GM19239 (cell line): Measurements from ENCODE around the gene SLC25A53.
A peak's percentile ranks its signal among the peaks of the same experiment; 100 is the strongest.
"Not testable (repeated sequence)": the region's sequence is repeated elsewhere in the genome, so short reads cannot be mapped to it uniquely, and the experiment has no call there.

ENCODE experiments used
- DNase-seq: peaks from one replicate; pipeline ENCODE4 v3.0.0; 2011; ENCODE audit warnings: low spot score; ENCODE audit not compliant: insufficient read length
- FAIRE-seq: peaks from 2 replicates; lab custom pipeline; 2011; peaks lifted over from hg19 to GRCh38; lab: Jason Lieb, UNC

Gene SLC25A53

DNA sequence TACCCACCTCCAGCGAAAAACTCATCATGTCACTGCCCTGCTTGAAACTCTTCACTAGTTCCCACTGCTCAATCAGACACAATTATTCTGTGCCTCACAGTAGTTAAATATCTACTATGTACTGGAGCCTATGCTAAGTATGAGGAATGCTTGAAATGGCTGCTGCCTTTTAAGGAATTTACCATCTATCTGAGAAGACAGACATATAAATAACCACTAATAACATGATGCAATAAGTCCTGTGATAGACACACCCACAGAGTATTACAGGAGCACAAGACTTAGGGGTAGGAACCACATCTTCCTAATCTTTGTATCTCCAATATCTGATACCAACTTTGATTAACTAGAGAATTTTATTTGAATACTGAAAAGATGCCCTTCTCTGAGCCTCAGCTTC lies 21.1 kb downstream of the SLC25A53 start:
- FAIRE-seq (no peak), DNase-seq (no peak)

DNA sequence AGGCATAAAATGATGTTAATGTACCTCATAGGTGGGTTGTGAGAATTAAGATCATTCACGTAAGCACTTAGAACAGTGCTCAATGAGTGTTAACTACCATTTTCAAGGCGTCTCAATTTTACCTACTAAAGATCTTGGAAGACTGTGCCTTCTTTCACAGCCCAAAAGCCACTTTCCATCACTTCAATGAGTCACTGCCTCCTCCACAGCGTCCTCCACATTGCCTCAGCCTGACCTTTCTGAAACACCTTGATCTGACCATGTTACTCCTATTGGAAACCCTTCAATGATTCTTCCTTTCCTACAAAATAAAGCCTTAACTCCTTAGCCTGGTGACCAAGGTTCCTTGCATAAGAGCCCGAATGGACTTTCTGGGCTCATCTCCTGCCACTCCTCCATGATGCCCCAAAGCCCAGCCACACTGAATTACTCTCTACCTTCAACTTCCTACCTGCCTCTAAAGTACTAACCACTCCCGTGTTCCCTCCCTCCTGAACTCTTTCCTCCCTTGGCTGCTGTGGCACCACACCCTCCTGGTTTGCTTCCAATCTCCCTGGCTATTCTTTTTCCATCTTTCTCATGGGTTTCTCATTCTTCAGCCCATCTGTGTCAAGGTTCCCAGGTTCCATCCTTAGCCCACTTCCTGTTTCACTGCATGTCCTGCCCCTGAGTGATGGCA lies 22.1 kb downstream of the SLC25A53 start:
- FAIRE-seq: no peak
- DNase-seq: no peak

DNA sequence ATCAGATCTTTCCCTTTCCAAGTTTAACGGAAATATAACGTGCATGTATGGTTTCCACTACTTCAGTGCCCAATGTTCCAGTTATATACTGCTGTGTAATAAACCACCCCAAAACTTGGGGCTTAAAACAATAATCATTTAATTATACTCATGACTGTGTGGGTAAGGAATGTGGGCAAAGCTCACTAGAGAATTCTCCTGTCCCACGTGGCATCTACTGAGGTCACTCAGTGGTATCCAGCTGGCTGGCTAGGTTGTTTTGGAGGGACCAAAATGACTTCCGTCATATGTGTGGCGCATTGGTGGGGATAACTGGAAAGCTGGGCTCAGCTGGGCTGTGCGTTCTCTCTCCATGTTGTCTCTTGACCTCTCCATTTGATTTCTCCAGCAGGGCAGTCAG lies 26.0 kb downstream of the SLC25A53 start:
- DNase-seq: no peak
- no peak for FAIRE-seq

DNA sequence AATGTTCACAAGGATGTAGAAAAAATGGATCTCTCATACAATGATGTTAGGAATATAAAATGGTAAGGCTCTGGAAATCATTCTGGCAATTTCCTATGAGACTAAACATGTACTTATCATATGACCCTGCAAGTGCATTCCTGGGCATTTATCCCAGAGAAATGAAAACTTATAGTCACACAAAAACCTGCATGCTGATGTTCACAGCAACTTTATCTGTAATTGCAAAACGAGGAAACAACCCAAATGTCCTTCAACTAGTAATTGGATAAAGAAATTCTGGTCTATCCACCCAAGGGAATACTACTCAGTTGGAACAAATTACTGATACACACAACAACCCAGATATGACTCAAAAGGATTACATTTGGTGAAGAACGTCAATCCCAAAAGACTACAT lies 30.0 kb downstream of the SLC25A53 start:
- DNase-seq (no peak), FAIRE-seq (no peak)

DNA sequence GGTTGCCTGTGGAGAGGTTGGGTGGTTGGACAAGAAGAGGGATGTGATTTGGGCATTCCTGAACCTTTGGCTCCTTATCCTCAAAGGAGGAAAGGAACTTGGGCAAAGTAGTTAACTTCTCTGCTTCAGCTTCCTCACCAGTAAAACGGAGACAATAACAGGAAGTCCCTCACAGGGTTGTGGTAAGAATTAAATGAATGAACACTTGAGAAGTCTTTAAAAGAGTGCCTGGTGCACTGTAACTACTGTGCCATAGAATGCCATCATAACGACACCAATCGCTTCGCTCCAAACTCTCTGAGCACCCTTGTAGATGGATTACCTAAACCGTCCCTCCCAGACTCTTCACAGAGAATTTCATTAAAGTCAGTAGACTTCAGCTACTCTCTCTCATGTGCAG lies 34.0 kb downstream of the SLC25A53 start:
- FAIRE-seq: peak; percentile 45
- DNase-seq: no peak

DNA sequence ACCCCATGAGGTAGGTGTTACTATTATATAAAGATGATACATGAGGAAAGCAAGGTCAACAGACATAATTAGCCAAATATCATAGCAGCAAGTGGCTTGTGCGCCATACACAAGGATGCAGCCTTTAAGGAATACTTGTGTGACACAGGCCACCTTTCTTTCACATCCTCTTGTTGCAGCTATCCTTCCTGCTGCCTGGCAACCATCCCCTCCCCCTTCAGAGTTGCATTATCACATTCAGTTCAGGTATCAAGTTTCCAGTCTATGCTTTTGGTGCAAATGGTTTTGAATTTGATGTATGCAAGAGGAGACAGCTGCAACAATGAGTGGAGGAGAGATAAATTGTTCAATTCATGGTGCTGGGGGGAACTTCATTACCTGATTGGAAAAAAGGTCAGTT lies 38.0 kb downstream of the SLC25A53 start:
- FAIRE-seq (peak; percentile 92), DNase-seq (no peak)

DNA sequence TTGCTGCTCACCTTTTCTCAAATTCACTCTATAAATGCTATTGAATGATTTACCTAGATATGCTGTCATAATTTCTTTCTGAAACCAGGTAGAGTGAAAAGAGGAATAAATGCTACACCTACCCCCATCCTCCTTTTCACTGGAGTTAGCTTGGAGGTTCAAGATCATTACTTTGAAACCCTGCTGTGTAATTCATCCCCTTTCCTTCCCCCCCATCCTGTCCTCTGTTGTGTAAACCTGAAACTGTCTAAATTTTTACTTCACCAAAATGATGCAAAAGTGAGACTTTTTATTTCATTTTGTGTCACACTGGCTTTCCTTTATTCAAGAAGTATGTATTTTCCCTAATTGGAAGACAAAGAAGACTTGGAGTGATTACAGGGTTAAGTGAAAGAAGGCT lies 39.0 kb downstream of the SLC25A53 start:
- DNase-seq (no peak), FAIRE-seq (peak; percentile 86)

DNA sequence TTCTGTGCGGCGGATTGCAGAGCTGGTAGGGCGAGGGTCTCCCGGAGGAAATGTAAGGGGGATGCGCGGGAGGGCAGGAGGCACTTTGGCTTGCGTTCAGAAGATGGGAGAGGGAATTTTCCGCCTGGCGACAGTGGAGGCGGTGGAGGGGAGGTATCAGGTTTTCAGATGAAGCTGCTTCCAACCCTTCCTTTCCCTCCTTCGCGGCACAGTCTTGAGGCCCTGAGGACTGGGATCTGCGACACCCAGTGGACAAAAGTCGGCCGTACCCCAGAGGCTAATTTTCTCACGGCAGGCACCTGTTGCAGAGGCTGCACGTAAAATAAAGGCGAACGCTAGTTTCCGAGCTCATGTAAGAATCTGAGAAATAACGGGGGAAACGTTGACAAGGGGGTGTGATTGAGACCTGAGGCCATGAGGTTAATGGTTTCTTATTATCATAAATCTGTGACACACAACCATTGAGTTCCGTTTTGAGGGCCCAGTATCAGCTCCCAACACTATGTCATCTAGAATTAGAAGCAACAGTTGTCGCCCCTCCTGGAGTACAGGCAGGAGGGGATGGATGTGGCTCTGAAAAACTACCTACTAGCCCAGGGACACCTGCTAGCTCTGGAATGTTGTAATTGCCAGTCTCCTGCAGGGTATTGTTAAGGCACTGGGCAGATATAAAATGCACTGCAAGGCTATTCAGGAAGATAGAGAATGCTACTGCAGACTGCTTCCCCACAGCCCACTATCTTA lies 43.4 kb downstream of the SLC25A53 start:
- no peak for DNase-seq

DNA sequence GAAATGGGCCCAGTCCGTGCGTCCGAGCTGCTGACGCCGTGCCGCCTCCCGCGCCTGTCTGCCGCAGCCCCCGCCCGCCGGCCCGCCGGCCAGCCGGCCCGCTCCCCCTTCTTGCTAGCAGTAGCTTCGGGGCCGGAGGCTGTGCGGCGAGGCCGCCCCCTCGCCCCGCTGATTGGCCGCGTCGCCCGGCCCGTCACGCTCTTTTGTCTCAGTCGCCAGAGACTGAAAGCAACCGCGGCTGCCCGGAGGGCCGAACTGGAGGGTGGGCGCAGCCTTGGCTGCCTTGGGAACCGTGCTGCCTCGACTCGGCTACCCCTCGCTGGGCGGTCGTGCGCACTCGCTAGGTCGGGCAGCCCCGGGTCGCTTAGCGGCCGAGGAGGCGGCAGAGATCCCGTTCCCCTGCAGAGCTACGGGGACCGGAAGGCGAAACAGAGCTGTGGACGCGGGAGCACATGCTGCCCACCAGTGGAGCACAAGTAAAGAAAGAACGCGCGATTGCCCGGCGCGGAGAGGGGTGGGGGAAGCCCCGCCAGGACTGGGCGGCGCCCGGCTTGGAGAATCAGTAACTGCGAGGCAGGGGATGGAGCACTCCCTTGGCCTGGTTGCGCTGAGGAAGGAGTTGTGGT lies 44.4 kb downstream of the SLC25A53 start, which contains the start of gene ZCCHC18:
Gene ZCCHC18 (plus strand): TSS at position 198 of the 626 bp plus-strand sequence. CDS start 1,589 bp downstream, outside the sequence.
- no peak for FAIRE-seq
- DNase-seq: peak; percentile 40

More for the DNA sequence above, 43.4 kb downstream of the SLC25A53 start:
- peak; percentile 96 for FAIRE-seq

DNA sequence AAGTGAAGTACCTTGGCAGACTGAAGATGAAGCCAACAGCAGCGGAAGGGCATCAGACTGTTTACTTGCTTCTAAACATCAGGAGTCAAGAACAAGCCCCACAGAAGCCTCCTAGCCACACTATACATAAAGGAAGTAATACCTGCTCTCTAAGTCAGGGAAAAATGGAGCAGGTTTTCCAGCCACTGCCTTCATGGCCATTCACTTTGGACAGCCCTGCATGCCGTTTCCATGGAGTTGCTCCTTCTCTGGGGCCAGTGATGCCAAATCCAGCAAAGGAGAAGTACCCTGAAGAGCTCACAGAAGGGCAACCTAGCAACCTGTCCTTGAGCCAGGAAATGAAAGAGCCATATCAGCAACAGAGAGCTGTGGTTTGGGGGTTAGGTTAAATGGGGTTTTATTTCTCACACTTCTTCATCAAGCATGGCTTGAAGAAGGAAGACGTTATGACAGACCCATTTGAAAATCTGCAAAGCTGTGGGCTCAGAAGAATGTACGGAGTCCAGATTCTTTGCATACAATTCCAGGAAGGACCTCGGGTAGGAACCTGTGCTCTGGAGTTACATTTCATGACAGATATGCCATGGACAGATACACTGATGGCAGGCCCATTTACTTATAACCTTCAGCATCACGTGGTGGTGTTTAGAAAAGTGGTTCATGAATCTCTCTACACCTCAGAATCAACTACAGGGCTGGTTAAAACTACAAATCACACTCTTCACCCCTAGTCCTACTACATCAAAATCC lies 46.1 kb downstream of the SLC25A53 start:
- peak; percentile 99 for FAIRE-seq
- not testable (repeated sequence) for DNase-seq

DNA sequence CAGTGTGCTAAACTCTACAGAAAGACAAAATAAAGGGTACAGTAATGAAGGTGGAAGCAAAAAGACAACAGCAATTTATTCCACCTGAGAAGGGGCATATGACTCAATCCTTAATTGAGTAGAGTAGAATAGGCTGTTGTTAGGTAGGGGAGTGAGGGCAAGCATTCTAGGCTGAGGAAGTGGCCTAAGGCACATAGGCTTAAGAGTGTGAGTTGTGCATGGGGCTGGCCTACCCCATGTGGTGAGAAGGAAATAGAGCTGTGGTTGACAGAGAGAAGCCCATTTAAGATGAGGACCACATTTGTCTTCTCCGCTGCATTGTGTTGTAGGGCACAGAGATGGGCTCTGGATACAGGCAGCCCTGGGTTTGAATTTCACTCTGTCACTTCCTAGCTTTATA lies 47.9 kb downstream of the SLC25A53 start:
- no peak for FAIRE-seq
- no peak for DNase-seq

DNA sequence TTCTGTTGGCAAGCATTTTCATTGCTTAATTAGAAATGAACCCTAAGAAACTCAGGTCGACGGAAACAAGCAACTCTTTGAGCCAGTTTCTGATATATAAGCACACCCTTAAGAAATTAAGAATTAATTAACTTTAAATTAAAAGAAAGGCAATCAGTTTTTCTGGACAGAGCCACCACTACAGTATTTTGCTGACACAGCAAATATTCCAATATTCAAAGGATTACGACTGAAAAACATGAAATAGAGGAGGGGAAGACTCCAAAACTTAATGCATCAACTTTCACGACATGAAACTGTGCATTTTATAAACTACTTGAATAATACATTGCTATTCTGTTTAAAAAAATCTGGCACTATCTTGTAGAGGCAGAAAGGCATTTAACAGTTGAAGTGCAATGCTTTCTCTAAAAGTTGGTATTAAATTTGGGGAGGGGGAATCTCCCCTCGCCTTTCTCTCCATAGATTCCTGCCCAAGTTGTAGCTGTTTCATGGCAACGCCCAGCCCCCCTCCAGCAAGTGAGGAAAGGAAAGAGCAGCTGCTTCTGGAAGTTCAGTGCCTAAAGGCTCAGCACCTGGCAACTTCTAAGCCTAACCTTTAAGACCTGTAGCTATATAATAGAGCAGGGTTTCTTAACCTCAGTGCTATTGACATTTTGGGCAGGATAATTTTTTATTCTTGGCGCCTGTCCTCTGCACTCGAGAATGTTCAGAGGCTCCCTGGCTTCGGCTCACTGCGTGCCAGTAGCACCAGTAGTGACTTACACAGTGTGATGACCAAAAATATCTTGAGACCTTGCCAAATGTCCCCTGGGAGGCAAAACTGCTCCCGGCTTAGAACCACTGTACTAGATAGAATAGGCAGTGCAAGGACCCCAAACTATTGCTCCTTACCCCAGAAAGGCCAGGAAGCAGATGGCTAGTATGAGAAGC lies 51.2 kb downstream of the SLC25A53 start:
- FAIRE-seq (no peak), DNase-seq (no peak)

DNA sequence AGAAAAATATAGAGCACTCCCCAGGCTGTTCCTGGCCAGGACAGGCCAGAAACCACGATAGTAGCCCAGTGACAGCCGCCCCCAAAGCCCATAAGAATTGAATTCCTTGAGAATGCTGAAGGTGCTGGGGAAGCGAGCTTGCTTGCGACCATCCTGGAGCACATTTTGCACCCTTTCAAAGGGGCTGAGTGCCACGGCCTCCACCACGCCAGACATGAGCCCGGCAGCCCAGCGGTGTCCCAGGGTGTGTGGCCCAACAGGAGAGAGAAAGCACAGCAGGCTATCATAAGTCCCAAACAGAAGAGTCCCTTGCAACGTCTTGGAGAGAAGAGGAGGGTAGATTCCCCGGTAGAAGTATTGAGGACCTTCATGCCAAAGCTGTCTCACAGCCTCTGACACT lies 52.1 kb downstream of the SLC25A53 start:
- FAIRE-seq: no peak
- DNase-seq: no peak

DNA sequence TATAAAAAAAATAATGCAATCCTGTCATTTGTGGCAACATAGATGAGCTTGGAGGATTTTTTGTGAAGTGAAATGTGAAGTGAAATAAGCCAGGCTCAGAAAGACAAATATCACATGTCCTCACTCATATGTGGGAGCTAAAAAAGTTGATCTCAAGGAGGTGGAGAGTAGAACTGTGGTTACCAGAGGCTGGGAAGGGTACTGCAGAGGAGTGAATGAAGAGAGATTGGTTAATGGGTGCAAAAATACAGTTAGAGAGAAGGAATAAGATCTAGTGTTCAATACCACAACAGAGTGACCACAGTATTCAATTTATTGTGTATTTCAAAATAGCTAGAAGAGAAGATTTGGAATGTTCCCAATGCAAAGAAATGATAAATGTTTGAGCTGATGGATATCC lies 57.9 kb downstream of the SLC25A53 start:
- FAIRE-seq (peak; percentile 33), DNase-seq (no peak)

DNA sequence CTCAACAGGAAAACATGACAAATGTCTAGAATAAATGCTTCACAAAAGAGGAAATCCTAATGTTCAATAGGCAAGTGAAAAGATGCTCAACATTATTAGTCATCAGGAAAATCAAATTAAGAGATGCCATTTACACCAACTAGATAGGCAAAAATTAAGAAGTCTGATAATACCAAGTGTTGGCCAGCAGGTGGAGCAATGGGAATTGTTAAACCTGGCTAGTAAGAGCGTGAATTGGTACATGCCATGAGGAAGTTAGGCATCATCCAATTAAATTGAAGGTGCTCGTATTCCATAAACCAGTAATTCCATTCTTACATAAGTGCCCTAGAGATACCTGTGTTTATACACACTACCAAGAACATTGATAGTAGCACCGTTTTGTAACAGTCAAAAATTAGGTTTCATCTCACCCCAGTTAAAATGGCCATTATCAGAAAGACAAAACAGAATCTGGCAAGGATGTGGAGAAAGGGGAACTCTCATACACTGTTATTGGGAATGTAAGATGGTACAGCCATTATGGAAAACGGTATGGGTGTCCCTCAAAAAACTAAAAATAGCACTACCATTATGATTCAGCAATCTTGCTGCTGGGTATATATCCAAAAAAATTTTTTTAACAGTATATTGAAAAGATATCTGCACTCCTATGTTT lies 58.5 kb downstream of the SLC25A53 start:
- peak; percentile 97 for FAIRE-seq
- DNase-seq: no peak

DNA sequence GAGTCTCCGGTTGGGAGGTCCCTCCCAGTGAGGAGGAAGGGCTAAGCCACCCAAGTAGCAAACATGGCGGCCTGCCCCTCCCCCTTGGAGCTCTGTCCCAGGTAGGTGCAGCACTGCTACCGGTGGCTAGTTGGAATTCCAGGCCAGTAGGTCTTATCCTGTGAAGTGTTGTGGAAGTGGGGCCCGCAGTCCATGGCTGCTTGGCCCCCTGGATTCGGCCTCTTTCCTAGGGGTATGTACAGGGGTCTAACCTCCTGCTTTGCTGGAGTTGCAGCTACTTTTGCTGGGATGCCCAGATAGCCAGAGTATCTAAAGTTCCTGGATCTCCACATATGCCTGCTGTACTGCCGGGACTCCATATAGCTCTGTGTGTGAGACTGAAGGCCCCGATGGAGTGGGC lies 70.9 kb downstream of the SLC25A53 start:
- no peak for DNase-seq
- FAIRE-seq: no peak

DNA sequence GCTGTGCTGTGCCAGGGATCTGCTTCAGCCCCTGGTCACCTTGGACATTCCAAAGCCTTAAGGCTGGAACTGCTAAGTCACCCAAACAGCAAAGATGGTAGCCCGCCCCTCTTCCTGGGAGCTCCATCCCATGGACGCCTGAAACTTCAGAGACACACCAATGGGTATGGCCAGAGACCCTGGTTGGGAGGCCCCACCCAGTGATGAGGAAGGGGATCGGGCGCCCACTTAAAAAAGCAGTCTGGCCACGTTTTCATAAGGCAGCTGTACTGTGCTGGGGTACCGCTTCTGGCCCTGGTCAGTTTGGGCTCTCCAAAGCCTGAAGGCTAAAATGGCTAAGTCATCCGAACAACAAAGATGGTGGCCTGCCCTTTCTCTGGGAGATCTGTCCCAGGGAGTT lies 71.3 kb downstream of the SLC25A53 start:
- DNase-seq (no peak), FAIRE-seq (no peak)

DNA sequence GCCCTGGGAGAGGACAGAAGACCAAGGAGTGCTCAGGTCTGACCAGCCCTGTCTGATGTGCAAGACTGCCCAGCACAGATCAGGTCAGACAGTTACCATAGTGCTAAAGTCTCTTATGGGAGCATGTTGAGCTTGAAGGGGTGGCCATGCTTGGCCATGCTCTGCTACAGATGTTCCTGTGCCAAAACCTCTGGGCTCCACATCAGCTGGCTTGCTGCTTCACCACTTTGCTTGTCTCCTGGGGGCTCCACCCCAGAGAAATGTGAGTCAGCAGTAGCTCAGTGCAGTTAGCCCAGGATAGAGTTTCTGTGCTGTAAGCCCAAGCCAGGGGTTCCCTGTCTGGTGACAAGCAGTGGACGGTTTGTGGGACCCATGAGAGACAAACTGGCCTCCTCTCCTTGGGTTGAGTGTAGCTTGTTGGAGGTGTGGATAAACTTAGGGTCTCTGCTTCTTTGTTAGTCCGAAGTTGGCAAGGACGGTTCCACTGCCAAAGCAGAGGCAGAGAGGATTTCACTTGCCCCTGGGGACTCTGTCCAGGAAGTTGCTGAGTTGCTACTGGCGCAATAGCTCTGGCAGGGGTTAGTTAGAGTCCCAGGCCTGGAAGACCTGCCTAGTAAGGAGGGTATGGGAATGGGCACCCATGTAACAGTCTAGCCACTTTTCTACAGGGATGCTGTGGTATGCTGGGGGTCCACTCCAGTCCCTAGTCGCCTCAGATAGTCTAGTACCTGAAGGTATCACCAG lies 72.1 kb downstream of the SLC25A53 start:
- FAIRE-seq: no peak
- DNase-seq: no peak
